GM18867 (cell line): ENCODE data around the gene GAA.

Source experiments
- ATAC-seq: cut with Tn5 transposase; IDR thresholded peaks from one replicate; pipeline ENCODE4 v1.9.1; 2021; ENCODE audit warnings: mild to moderate bottlenecking, moderate library complexity; ENCODE audit not compliant: unreplicated experiment

GAA gene

GRCh38 chr17:80101011-80101945 is at the start of gene GAA:
TSS of gene GAA (plus strand) at chr17:80101581. CDS start at chr17:80104587, 3,006 bp downstream.
- ATAC-seq = peak; percentile 71

DNA sequence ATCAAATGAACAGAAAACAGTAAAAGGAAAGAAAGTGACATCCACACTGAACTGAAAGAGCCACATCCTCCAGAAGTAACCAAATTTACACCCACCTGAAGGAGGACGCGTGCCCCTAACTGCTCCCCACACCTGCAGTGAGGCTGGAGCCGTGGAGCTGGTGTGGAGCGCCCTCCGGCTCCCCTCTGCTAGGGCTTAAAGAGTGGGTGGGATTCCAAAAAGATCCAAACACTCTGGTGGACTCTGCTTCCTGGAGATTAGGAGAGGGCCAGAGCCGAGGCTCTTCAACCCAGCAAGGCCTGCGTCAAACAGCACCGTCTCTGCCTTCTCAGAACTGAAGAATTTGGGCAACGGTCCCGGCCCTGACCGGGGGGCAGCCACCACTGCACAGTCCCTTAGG is 49.7 kb upstream of the GAA start:
- no peak for ATAC-seq

- ATAC-seq = no peak
Measured at GRCh38 chr17:80053102-80053501, 48.3 kb upstream of the GAA start.

GRCh38 chr17:80055597-80055996 is 45.8 kb upstream of the GAA start:
- no peak for ATAC-seq

- no peak for ATAC-seq
Measured at GRCh38 chr17:80058311-80058955, 42.9 kb upstream of the GAA start.

DNA sequence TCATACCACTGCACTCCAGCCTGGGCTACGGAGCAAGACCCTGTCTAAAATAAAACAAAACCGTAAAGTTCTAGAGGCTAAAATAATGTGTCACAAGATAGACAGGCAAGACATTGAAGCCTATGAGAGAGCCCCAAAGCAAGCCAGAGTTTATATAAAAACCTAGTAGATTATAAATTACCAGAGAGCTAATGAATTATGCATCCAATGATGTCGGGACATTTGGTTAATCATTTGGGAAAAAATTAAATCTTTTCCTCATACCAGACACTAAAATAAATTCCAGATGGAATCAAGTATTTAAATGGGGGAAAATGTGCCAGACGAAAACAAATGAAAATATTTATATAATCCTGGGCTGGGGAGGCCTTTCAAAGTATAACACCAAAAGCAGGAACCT is 40.7 kb upstream of the GAA start:
- ATAC-seq = no peak

DNA sequence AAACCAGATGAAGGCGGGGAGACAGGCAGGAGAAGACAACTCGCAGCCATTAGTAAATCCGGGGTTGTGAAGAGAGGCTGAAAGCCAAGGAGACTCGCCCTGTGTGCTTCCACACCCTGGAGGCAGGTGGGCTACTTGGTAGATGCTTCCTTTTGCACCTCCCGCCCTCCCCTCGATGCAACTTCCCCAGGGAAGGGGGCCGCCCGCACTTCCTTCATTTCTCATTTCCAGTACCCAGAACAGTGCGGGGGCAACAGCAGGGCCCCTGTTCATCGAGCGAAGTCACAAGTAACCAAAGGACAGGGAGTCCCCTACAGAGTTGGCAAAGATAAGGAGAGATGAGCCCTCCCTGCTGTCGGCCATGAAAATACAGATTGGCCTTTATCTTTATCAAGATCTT is 40.0 kb upstream of the GAA start:
- ATAC-seq = no peak

GRCh38 chr17:80063830-80064585 is 37.4 kb upstream of the GAA start:
- no peak for ATAC-seq

DNA sequence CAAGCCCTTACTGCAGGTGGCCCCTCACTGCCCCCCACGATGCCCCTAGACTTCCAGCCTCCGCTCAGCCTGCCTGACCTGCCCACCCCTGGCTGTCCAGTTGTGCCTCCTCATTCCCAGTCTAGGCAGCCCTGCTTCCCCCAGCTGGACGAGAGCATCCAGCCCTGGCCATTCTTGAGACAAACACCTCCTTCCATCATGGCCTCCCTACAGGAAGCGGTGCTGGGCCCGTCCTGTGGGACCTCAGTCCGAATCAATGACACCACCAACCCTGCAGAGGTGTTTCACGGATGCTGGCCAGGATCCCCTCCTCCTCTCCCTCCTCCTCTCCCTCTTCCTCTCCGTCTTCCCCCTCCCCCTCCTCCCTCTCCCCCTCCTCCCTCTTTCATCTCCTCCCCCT is 36.7 kb upstream of the GAA start:
- no peak for ATAC-seq

DNA sequence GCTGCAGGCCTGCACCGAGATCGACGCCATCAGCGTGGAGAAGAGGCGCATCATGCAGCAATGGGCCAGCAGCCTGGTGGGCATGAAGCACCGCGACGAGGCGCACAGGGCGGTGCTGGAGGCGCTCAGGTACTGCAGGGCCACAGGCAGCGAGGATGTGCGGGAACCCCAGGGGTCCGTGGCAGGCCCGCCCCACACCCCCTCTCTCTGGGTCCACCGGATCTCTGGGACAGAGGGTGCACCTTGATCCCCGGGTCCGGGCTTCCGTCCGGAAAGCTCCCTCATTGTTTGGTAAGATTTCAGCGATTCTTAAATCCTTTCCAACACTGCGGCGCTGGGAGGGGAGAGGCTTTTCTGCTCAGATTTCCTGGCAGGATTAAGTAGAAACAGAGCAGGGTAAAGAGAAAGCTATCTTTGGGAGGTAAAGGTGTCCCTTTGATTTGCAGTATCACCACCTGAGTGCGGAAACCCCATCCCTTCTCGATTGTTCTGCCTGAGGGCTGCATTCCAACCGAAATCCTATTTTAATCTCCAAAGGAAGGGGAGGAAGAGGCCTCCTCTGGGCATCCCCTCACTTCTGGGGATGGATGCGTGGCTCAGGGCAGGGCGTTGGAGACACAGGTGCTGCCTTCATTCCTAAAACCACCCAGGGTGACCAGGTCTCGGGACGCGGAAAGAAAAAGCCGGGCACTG is 35.8 kb upstream of the GAA start:
- no peak for ATAC-seq

DNA sequence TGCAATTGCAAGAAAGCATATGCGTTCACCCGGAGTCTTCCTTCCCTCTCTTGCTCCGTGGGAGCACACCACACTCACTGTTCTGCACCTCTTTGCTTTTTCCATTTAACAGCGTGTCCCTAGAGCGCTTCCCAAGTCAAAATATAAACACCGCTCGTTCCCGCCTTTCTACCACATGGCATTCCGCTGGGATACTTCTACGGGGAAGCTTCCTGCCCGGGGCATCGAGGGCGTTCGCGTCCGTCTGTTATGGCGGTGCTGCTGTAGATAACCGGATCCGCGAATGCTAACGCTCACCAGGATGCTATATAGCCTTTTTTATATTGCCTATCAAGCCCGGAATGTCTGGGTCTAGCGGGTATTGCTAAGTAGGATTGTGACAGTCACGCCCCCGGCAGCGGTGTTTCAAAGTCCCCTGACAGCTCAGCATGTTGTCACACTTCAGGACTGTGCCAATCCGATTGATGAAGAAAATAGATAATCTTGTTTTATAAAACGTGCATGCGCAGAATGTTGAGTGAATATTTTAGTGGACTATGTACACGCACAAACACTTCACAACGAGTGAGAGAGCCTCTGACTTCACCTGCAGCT is 33.9 kb upstream of the GAA start:
- ATAC-seq = no peak

DNA sequence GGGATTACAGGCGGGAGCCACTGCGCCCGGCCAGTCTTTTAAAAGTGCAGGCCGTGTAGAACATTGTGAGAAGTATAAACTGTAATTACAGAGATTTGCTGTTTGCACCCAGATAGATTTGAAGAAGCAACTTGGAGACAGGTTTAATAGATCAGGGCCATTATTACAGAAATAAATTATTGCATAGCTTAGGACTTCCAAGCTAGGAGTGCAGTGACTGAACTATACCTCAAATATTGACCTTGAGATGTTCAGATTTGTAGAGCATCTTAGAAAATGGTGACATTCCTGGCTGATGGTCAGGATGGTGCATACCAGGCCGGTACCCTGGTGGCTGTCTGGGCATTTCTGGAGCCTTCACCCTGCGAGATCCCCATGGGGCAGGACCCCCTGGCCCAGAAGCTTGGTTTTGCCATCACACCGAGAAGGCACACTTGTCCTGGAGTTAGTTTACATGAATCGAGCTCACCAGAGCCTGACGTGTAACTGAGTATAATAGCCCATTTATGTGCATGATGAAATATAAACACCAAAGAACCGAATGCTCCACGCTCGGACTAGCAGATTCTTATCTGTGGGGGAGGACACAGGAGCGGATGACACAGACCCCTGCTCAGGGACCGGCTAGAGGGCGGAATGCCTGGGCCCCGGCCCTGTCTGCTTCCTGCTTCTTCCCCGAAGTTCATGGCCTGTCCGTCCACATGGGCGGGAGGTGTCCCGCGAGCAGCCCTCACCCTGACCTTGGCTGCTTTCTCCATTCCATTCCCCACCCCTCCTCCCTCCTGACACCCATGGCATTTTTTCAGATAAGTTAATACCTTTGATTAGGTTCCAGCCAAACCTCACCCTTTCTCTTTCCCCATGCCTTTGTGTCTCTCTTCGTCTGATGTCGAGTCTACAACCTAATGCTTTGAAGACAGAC is 32.8 kb upstream of the GAA start:
- no peak for ATAC-seq

DNA sequence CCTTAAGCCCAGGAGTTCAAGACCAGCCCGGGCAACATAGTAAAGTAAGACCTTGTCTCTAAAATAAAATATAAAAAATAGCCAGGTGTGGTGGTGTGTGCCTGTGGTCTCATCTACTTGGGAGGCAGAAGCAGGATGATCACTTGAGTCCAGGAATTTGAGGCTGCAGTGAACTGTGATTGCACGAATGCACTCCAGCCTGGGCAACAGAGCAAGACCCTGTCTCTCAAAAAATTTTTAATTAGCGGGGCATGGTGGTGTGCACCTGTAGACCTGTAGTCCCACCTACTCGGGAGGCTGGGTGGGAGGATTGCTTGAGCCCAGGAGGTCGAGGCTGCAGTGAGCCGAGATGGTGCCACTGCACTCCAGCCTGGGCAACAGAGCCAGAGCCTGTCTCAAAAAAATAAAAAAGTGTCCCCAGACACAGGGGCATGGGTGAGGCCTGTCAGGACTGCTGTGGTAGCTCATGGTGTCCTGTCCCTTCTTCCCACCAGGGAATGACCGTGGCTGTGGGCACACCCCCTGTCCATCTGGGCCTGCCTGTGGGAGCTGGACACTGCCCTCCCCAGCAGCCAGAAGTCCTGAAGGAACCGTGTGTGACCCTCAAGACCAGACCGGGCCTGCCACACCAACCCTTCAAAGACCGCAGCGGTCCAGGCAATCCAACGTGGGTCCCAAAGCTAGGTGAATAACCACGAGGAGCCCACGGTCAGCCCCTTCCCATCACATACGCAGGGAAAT is 30.8 kb upstream of the GAA start:
- ATAC-seq = no peak

- no peak for ATAC-seq
Measured at GRCh38 chr17:80071116-80071841, 30.1 kb upstream of the GAA start.

- ATAC-seq = no peak
Measured at GRCh38 chr17:80072410-80072809, 29.0 kb upstream of the GAA start.

DNA sequence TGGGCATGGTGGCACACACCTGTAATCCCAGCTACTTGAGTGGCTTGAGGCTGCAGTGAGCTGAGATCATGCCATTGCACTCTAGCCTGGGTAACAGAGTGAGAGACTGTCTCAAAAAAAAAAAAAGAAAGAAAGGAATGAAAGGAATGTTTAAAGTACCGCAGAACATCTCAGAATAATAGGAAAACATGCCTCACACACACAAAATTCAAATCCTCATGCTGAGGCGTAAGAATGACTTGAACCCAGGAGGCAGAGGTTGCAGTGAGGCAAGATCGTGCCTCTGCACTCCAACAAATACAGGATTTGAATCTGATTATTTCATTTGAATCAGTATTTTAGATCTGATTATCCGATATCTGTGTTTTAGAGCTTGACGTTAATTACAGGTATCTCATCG is 21.3 kb upstream of the GAA start:
- ATAC-seq = no peak

- no peak for ATAC-seq
Measured at GRCh38 chr17:80081596-80081995, 19.8 kb upstream of the GAA start.
